GM12864 (cell line): ENCODE results near the gene RPGRIP1L.
A peak's percentile ranks its signal among the peaks of the same experiment; 100 is the strongest.

Experiments
- DNase-seq: peaks from one replicate; pipeline ENCODE4 v3.0.0-alpha.2; 2011; ENCODE audit warnings: low read depth
- H3K4me3 ChIP-seq: 2 replicates; pipeline ENCODE4 v1.5.1; 2011; ENCODE audit warnings: mild to moderate bottlenecking, low read depth, low read length, control low read depth
- CTCF ChIP-seq: IDR thresholded peaks from 2 replicates; pipeline ENCODE4 v1.5.1; 2011; ENCODE audit warnings: low read depth, mild to moderate bottlenecking, moderate library complexity, low read length, control low read depth, inconsistent platforms; ENCODE audit errors: missing control alignments

RPGRIP1L gene

DNA sequence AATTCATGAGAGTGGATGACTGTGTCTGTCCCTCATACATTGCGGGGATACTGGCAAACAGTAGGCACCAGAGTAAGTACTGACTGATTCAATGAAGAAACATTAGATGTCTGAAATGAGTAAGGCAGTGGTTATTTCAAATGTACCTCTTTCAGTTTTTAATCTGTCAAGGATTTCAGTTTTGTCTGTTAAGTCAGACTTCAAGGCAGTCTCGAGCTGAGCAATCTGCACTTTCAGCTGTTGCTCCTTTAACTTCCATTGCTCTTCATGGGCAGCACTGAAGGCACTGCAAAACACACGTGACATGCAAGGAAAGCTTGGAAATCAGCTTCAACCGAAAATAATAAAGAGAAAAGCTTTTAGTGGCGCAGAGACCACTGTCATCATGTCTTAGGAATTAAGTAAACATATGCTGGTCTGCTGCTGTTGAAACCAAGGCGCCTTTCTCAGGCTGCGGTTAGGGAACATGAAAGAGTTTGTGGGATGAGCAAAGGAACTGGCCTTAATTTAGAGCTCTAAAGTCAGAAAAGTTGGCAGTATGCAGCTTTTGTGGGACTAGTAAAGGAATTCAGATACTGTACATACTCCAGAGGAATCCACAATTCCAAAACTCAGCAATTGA lies 38.8 kb downstream of the RPGRIP1L start:
- TF ChIP-seq CTCF: no peak
- peak; percentile 12 for DNase-seq
- H3K4me3 ChIP-seq: no peak overlapping the region

GRCh38 chr16:53662072-53662471 lies 41.6 kb downstream of the RPGRIP1L start:
- no peak for DNase-seq
- no peak overlapping the region for H3K4me3 ChIP-seq
- no peak for TF ChIP-seq CTCF

GRCh38 chr16:53654946-53655345 lies 48.7 kb downstream of the RPGRIP1L start:
- no peak for DNase-seq
- no peak overlapping the region for H3K4me3 ChIP-seq
- no peak for TF ChIP-seq CTCF

- no peak overlapping the region for H3K4me3 ChIP-seq
- DNase-seq: no peak
- no peak for TF ChIP-seq CTCF
Measured at GRCh38 chr16:53651357-53651756, 52.3 kb downstream of the RPGRIP1L start.

DNA sequence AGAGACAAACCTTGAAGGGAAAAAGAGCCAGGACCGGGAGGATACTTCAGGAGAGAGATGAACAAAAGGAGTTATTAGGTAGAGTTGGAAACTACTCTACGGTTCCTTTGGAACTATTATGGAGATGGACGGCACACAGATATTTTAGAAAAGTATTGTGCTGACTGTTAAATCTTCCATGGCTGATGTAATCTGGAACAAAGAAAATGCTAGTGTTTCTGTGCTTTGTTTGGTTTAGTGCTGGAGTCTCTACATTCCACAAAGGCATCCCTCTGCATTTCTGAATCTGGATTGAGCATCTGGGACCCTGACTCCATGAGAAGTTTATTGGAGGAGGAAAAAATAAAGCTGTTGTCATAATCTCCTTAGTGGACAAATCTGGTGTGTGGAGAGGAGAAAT lies 57.2 kb downstream of the RPGRIP1L start:
- no peak for TF ChIP-seq CTCF
- H3K4me3 ChIP-seq: no peak overlapping the region
- DNase-seq: no peak

DNA sequence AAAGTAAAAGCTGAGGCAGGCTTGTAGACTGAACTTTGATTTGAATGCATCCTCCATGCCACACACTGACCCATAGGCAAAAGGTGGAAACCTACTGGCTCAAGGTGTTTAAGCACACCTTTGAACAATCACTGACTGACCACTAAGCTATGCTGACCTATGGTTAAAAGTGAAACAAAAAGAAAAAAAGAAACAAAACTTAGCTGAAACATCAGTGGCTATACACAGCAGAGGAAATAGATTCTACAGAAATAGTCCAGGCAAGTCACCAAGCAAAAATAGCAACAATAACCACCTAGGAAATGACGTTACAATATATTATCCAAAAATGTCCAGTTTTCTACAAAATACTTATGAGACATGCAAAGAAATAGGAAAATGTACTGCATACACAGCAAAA lies 60.2 kb downstream of the RPGRIP1L start:
- no peak for TF ChIP-seq CTCF
- no peak for DNase-seq
- no peak overlapping the region for H3K4me3 ChIP-seq

GRCh38 chr16:53642094-53642493 lies 61.6 kb downstream of the RPGRIP1L start:
- TF ChIP-seq CTCF: no peak
- DNase-seq: no peak
- H3K4me3 ChIP-seq: no peak overlapping the region
